Stimulated activated CD4-positive, alpha-beta T cell treated with anti-CD3 and anti-CD28 coated beads, Interleukin-4, amount 100 ng/mL, for 24 hours (primary cell): ENCODE measurements around the gene SLC25A1.
"Not testable (repeated sequence)": the region's sequence is repeated elsewhere in the genome, so short reads cannot be mapped to it uniquely, and the experiment has no call there.

ENCODE experiments used
- DNase-seq: peaks from one replicate; pipeline ENCODE4 v3.0.0-alpha.2; 2020

The SLC25A1 gene

DNA sequence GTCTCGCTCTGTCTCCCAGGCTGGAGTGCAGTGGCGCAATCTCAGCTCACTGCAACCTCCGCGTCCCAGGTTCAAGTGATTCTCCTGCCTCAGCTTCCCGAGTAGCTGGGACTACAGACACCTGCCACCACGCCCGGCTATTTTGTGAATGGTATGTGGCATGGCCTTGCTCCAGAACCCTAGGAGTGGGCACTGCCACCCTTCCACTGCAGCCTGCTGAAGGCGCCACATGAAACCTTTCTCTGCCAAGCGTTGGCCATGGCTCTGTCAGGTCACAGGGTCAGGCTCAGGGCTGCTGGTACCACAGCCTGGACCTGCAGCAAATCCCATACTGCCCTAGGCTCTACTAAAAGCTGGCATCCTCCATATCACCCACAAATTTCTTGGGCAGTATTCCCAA is 22.4 kb downstream of the SLC25A1 start:
- not testable (repeated sequence) for DNase-seq

- no peak for DNase-seq
These were observed 25.3 kb downstream of the SLC25A1 start for GRCh38 chr22:19152942-19153883.

DNA sequence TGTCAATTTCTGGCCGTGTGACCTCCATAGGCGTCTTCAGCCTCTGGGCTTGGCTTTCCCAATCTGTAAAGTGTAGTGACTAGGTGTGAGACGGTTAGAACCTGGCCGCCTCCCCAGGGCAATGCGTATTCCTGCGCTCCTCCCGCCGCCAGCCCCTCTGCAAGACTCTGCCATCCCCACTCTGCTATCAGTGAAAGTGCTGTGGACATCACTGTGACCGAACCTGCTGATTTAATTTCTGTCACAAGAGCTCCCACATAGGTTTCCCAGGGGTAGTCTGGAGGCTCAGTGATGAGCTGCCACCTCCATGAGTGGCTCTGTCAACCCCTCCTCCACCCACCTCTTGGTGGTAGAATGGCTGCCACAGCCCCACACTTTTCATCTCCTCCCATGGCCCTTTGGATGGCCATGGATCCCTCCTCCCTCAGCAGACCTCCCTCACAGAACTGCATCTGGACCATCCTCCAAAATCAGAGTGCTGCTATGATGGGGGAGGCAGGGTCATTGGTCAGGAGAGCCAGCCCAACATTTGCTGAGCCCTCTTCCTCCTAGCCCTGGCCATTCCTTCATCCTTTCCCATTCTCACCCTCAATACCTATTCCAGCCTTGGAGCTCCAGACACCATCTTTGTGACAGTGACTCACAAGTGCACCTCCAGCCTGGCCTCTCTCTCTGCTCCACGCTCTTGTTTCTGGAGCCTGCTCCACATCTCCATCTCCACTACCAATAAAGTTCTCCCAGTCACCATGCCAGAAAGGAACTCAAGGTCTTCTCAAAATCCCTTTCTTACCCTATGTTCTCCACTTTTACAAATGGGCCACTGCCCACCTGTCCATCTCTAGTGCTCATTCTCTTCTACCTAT is 27.0 kb downstream of the SLC25A1 start:
- no peak for DNase-seq

DNA sequence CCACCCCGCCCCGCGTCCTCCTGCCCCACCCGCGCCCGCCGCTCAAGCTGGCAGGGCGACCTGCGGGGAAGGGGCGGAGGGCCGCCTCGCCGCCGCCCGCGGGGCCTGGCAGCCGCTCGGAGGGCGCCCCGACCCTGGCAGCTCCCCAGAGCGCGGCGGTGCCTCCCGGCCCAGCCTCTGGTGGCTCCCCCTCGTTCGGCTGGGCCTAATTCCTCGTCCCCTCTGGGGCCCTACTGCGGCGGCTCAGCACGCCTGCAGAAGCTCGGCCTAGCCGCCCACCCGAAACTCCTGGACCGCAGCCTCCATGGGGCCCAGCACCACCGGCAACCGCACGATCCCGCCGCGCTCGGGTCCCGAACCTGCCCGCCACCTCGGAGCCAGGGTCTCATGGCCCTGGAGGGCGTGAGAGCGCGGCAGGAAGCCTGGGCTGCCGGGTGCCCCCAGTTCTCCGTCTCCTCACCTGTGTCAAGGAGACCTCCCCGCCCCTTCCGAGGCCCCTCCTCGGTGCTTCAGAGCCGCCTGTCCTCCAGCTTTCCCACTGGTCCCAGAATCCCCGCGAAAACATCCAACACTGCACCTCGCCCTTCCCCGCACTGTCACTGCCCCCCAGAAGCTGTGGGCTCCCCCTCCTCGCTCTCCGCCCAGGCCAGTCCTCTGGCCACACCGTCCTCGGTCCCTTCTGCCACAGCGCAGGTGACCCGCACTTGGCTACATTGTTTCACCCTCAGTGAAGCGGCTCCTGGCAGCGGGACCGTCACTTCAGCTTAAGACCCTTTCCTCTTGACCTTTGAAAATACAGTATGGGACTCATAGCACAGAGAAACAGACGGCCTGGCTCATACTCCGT is 27.8 kb downstream of the SLC25A1 start:
- DNase-seq: no peak

GRCh38 chr22:19149991-19150390 is 28.5 kb downstream of the SLC25A1 start, which contains the start of gene GSC2:
GSC2 (minus strand) TSS chr22:19150292; CDS start chr22:19150283, 9 bp downstream.
- no peak for DNase-seq

GRCh38 chr22:19149047-19149883 is 29.3 kb downstream of the SLC25A1 start:
- peak; percentile 30 for DNase-seq

GRCh38 chr22:19148417-19149046 is 30.0 kb downstream of the SLC25A1 start:
- no peak for DNase-seq

DNA sequence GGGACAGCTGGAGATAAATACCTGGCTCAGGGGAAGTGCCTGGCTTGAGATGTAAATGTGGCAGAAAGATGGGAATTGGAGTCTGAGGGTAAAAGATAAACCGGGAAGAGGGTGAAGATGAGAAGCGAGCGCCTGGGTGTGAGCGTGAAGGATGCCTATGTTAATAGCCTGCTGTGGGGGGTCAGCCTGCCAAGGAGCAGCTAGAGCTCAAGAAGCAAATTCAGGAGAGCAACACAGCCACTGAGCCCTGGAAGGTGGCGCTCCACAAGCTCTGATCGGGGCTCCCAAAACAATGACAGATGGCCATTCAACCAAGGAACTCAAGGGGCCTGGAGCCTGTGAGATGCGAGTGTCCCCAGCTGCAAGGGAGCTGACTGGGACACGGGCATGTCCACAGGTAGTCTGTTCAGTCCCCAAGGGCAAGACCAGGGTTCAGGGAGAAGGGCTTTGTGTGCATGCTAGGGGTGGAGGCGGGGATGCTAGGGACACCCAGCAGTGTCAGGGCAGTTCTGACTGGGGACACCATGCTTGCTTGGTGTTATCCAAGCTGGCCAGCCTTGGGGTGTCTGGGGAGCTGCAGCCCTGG is 31.2 kb downstream of the SLC25A1 start:
- DNase-seq: no peak

GRCh38 chr22:19146215-19146968 is 32.1 kb downstream of the SLC25A1 start:
- DNase-seq: no peak

DNA sequence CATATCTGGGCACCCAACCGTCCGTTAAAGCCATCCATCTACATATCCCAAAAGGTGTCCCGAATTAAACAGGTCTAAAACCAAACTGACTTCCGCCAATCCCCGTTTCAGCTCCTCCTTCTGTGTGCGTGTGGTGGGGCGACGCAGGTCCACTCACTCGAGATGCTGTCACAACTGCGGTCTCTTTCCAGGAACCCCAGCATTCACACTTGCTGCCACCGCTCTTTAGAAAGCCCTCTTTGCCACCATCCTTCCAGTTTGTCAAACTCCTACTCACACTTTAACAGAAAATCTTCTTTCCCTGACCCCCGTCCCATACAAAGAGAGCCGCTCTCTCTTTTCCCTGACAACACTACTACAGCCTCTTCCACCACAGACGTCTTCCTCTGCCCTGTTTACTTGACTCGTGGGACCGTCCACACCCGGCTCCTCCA is 34.6 kb downstream of the SLC25A1 start:
- peak; percentile 38 for DNase-seq

DNA sequence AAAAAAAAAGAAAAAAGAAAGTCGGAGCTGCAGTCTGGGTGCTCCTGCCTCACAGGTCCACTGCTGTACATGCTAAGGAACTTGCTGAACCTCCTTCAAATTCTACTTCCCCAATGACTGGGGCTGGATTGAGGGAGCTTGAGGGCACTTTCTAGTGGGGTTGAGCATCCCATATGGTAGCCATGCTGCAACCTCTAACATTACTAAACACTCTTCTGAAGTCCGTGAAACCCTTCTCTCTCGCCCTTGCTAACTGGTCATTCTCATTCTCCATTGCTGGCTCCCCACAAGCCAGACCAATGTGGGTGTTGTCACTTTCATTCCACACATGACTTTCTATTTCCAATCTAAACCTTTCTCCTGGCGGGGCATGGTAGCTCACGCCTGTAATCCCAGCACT is 35.3 kb downstream of the SLC25A1 start:
- no peak for DNase-seq

DNA sequence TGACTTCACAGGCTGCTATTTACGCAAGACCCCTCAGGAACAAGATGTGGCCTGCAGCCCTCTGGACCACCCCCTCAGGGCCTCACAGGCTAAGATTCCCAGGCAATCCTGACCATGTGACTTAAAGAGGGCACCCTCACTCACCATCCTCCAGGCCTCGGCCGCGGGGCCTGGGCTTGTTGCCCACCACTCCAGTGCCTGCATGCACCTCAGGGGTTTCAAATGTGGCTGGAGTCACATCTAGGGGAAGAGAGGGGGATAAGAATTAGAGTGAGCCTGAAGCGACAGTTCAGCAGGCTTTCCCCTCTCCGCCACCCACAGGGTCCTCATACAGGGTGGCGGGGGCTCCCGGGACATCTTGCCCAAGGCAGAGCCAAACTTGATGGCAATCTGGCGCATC is 36.1 kb downstream of the SLC25A1 start:
- DNase-seq: no peak

DNA sequence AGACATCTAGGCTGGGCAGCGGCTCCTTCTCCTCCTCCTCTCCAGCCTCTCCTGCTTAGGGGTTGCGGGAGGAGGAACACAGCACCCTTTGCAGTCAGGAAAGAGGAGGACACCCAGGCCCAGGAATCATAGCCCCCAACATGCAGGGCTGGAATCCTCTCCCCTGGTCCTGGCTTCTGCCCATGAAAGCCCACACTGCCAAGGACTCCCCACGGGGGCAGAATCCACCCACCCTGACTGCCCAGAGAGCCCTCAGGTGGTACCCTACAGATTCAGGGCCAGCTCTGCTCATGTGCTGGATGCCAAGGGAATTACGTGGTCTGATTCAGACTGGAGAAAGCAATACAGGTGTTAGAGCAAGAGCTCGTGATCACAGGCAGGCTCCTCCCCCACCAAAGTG is 38.6 kb downstream of the SLC25A1 start:
- DNase-seq: no peak

DNA sequence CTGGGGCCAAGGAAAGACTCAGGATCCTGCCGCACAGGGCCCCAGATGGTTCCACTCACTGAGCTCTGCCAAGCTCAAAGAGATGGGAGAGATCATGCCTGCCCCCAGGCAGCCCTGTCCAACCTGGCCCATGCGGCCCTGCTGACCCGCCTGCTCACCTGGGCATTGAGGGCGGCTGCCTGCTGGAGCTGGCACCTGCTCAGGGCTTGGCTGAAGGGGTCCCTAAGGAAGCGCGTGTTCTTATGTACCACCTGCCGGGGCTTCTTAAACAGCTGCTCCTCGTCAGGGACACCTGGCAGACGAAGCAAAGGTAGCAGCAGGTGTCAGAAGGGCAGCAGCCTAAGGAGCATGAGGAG is 39.6 kb downstream of the SLC25A1 start:
- DNase-seq: no peak

DNA sequence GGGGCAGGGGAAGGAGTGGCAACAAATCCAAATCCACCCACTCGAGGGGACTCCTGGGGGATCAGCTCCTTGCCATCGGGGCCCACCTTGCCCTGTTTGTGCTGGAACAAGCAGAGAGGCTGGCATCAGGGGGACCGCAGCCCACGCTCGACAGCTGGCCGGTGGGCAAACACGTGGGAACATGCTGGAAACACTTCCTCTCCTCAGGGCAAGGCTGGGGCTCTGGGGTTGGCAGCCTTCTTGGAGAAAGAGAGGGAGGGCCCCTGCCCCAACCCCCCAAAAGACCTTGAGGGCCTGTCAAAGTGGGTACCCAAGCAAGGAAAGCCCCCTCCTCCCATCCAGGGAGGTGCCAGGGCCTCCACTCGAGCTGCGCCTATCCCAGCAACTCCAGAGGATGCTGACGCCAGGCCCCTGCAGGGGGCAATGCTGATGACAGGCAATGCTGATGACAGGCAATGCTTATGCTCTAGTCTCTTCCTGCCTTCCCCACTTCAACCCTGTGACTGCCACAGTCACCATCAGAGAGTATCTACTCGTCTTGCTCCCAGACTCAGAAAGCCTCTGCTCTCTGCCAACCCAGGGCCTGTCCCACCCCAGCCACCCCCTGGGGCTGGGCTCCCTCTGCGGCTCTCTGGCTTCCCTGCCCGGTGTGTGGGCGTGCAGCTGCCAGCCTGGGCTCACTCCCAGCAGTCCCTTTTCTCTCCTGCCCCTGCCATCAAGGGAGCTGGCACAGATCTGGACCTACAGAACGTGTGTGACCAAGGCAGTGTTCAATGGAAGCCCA is 40.1 kb downstream of the SLC25A1 start:
- DNase-seq: no peak

DNA sequence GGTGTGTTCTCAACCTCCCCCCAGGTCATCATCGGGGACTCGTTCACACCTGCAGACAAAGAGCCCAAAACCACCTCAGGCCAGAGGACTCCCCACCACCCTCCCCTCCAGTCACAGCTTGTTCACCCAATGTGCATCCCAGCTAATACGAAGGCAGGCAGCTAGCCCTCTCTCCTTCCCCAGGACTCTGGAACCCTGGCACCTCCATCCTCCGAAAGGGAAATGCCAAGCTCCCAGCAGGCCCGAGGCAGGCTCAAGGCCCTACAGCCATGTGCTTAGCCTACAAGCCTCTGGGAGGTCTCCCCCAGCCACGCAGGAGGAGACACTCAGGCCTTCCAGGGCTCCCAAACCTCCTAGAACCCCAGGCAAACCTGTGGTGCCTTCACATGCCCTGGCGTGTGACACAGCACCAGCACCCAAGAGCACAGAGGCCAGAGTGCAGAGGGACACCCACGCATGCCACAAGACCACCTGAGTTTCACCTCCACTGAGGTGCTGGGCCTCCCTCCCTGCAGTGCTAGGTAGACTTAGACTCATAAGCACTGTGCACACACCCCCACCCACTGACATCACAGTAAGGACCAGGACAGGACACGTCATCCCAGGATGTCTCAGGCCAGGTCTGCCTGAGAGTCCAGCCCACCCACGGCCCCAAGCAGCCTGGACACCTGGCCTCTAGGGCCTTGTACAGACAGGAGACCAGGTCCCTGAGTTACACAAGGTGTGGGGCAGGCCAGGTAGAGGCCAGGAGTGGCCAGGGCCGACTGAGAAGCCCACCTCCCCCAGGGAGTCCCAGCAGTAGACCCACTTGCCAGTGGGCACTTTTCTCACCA is 40.9 kb downstream of the SLC25A1 start:
- DNase-seq: no peak

DNA sequence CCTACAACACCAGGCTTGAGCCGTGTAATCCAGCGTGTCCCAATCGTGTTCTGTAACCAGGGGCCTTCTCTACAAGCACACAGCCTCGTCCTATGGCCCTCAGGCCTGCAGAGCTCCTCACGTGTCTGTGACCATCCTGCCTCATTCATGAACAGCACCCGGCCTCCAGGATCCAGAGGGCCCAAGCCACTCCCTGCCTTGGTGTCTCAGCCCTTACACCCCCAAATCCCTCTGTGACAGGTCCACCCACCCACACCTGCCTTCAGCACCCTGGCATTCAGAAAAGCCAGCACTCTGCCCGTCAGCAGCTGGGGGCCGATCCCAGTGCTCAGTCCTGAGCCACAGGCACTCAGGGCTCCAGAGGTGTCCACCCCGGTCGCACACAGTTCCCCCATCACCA is 41.6 kb downstream of the SLC25A1 start:
- no peak for DNase-seq

DNA sequence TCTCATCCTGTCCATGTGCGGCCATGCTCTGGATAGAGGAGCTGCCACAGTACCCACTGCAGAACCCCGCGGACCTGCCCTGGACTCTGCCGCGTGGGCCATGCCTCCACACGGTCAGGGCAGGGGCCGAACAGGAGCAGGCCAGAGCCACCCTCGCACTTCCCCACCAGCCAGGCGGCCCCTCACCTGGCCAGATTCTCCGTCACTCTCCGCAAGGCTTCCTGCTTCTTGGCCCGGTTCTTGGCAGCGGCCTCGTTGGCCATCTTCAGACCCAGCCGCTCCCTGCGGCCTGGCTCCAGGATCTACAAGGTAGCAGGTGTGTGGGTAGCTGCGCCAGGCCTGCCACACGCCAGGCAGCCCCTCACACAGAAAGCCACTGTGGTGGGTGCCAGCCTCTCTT is 43.7 kb downstream of the SLC25A1 start:
- no peak for DNase-seq
